DND-41 (cell line): Measurements from ENCODE around the gene DPH3.
A peak's percentile ranks its signal among the peaks of the same experiment; 100 is the strongest.

Source experiments
- ATAC-seq: fragments of 200-7000 bp; cut with Tn5 transposase; 3 replicates; pipeline ENCODE4 v1.9.1; 2021; ENCODE audit warnings: low read depth; ENCODE audit not compliant: insufficient read depth
- DNase-seq: peaks from one replicate; pipeline ENCODE4 v3.0.0-alpha.2; 2020
- H2AFZ ChIP-seq: 2 replicates; pipeline ENCODE4 v1.6.0; 2012; ENCODE audit warnings: low read depth, low read length
- H3K27ac ChIP-seq: 2 replicates; pipeline ENCODE4 v1.5.1; 2012; ENCODE audit warnings: low read length, inconsistent platforms
- H3K27me3 ChIP-seq: fragments of 200-600 bp; sonication (generic); 2 replicates; pipeline ENCODE4 v1.6.0; 2012; ENCODE audit warnings: low read length, mild to moderate bottlenecking, inconsistent platforms; ENCODE audit not compliant: insufficient read depth, poor library complexity
- H3K36me3 ChIP-seq: 2 replicates; pipeline ENCODE4 v1.5.1; 2012; ENCODE audit warnings: low read length, inconsistent platforms; ENCODE audit not compliant: insufficient read depth
- H3K4me1 ChIP-seq: 2 replicates; pipeline ENCODE4 v1.5.1; 2012; ENCODE audit warnings: mild to moderate bottlenecking, low read length; ENCODE audit not compliant: insufficient read depth
- H3K4me2 ChIP-seq: 2 replicates; pipeline ENCODE4 v1.6.0; 2012; ENCODE audit warnings: mild to moderate bottlenecking, moderate library complexity, low read length, inconsistent platforms; ENCODE audit not compliant: insufficient read depth
- H3K4me3 ChIP-seq, 2 experiments: fragments of 200-600 bp in 1 of 2; shearing (Covaris generic) in 1 of 2; 2 replicates each; pipeline ENCODE4 v1.5.1; 2012 to 2016; ENCODE audit warnings: inconsistent platforms in 2 of 2, low read length in 2 of 2, mild to moderate bottlenecking in 2 of 2, low read depth in 1 of 2, moderate library complexity in 1 of 2
- H3K79me2 ChIP-seq: 2 replicates; pipeline ENCODE4 v1.6.0; 2012; ENCODE audit warnings: low read length, inconsistent platforms; ENCODE audit not compliant: insufficient read depth
- H3K9ac ChIP-seq: 2 replicates; pipeline ENCODE4 v1.6.0; 2012; ENCODE audit warnings: low read depth, mild to moderate bottlenecking, inconsistent platforms, low read length, moderate library complexity
- H3K9me3 ChIP-seq: 2 replicates; pipeline ENCODE4 v1.5.1; 2012; ENCODE audit warnings: low read length, moderate library complexity, mild to moderate bottlenecking, inconsistent platforms; ENCODE audit not compliant: insufficient read depth, severe bottlenecking
- H4K20me1 ChIP-seq: 2 replicates; pipeline ENCODE4 v1.6.0; 2012; ENCODE audit warnings: low read length; ENCODE audit not compliant: insufficient read depth
- EZH2 ChIP-seq: IDR thresholded peaks from 3 replicates; pipeline ENCODE4 v1.6.1; 2012; ENCODE audit warnings: borderline replicate concordance, low read depth, mild to moderate bottlenecking, moderate library complexity, low read length, inconsistent platforms; ENCODE audit not compliant: severe bottlenecking
- TF ChIP-seq, protein P1 (sequence below): IDR thresholded peaks from 2 replicates; pipeline ENCODE4 v1.5.1; 2012; ENCODE audit warnings: borderline replicate concordance, low read length, moderate library complexity, mild to moderate bottlenecking; ENCODE audit not compliant: poor library complexity, severe bottlenecking; ENCODE audit errors: extremely low read depth

DPH3 gene

GRCh38 chr3:16247282-16248061, 17.3 kb downstream of the DPH3 start:
- peak overlapping the region; percentile 23; the same call in 1 of the 2 replicates for H3K27ac ChIP-seq
- no peak overlapping the region for H3K4me3 ChIP-seq
- TF ChIP-seq EZH2: no peak
- TF ChIP-seq, protein P1, sequence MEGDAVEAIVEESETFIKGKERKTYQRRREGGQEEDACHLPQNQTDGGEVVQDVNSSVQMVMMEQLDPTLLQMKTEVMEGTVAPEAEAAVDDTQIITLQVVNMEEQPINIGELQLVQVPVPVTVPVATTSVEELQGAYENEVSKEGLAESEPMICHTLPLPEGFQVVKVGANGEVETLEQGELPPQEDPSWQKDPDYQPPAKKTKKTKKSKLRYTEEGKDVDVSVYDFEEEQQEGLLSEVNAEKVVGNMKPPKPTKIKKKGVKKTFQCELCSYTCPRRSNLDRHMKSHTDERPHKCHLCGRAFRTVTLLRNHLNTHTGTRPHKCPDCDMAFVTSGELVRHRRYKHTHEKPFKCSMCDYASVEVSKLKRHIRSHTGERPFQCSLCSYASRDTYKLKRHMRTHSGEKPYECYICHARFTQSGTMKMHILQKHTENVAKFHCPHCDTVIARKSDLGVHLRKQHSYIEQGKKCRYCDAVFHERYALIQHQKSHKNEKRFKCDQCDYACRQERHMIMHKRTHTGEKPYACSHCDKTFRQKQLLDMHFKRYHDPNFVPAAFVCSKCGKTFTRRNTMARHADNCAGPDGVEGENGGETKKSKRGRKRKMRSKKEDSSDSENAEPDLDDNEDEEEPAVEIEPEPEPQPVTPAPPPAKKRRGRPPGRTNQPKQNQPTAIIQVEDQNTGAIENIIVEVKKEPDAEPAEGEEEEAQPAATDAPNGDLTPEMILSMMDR: peak; percentile 97
- no peaks in the 10 kb centered on the region for H3K36me3 ChIP-seq
- peak overlapping the region; percentile 60 for H2AFZ ChIP-seq
- ATAC-seq (peak; percentile 97), DNase-seq (peak; percentile 87)
- H3K27me3 ChIP-seq: no peaks in the 10 kb centered on the region
- H3K9me3 ChIP-seq: no peaks in the 10 kb centered on the region
- H3K4me2 ChIP-seq: peak overlapping the region; percentile 38
- H3K4me1 ChIP-seq: peaks cover 11% of the 10 kb centered on the region
- no peaks in the 10 kb centered on the region for H4K20me1 ChIP-seq
- 0 out of 2 replicates have a peak overlapping the region, but pooled peaks have one; percentile 3 for H3K9ac ChIP-seq
- H3K79me2 ChIP-seq: no peaks in the 10 kb centered on the region

GRCh38 chr3:16245609-16246008, 19.1 kb downstream of the DPH3 start:
- ATAC-seq (no peak), DNase-seq (no peak)
- H3K9ac ChIP-seq: no peak overlapping the region
- H3K4me2 ChIP-seq: no peak overlapping the region
- TF ChIP-seq EZH2: no peak
- TF ChIP-seq, protein P1: no peak
- no peaks in the 10 kb centered on the region for H3K9me3 ChIP-seq
- no peak overlapping the region for H3K27ac ChIP-seq
- no peaks in the 10 kb centered on the region for H3K36me3 ChIP-seq
- H4K20me1 ChIP-seq: no peaks in the 10 kb centered on the region
- H3K4me1 ChIP-seq: peaks cover 11% of the 10 kb centered on the region
- no peaks in the 10 kb centered on the region for H3K79me2 ChIP-seq
- H3K27me3 ChIP-seq: no peaks in the 10 kb centered on the region
- no peak overlapping the region for H3K4me3 ChIP-seq
- H2AFZ ChIP-seq: no peak overlapping the region

- ATAC-seq (no peak), DNase-seq (no peak)
- Histone ChIP-seq H3K9me3 (no peaks in the 10 kb centered on the region), H3K79me2 (no peaks in the 10 kb centered on the region), H4K20me1 (no peaks in the 10 kb centered on the region), H3K4me2 (no peak overlapping the region), H3K4me1 (peaks cover 11% of the 10 kb centered on the region), H3K9ac (no peak overlapping the region), H3K27ac (no peak overlapping the region), H3K4me3 (no peak overlapping the region), H3K27me3 (no peaks in the 10 kb centered on the region), H3K36me3 (no peaks in the 10 kb centered on the region), H2AFZ (no peak overlapping the region)
- TF ChIP-seq, protein P1: no peak
- TF ChIP-seq EZH2: no peak
These were observed 20.8 kb downstream of the DPH3 start for GRCh38 chr3:16243706-16244490.
